Esophagus muscularis mucosa (tissue), 4 donors: ENCODE data around the gene OSBP2. TPM values are rescaled to one million over a fixed set of nuclear protein-coding genes. Genes with fewer than 3 reads are reported as not detected.

ENCODE experiments used
- DNase-seq: peaks from one replicate; pipeline ENCODE4 v3.0.0-alpha.2; 2017; ENCODE audit errors: extremely low spot score
- H3K27ac ChIP-seq, 4 donors: fragments of 200-600 bp; sonication (generic); replicated peaks in 1 of 4; 1 replicate in 3 of 4; 2 replicates in 1 of 4; pipeline ENCODE4 v1.5.1; 2016 to 2019; ENCODE audit warnings: mild to moderate bottlenecking in 1 of 4
- H3K27me3 ChIP-seq, 4 donors: fragments of 200-600 bp; sonication (generic); one replicate each; pipeline versions ENCODE4 v1.5.1 to v1.6.0; 2016 to 2019
- H3K36me3 ChIP-seq, 4 donors: fragments of 200-600 bp; sonication (generic); one replicate each; pipeline ENCODE4 v1.5.1; 2016 to 2019
- H3K4me1 ChIP-seq, 4 donors: fragments of 200-600 bp; sonication (generic); one replicate each; pipeline ENCODE4 v1.5.1; 2016 to 2019
- H3K4me3 ChIP-seq, 4 donors: fragments of 200-600 bp; sonication (generic); 1 replicate in 2 of 4; 2 replicates in 2 of 4; pipeline ENCODE4 v1.5.1; 2016 to 2019; ENCODE audit warnings: mild to moderate bottlenecking in 4 of 4, moderate library complexity in 1 of 4
- H3K9me3 ChIP-seq, 4 donors: fragments of 200-600 bp; sonication (generic); 1 replicate in 3 of 4; 2 replicates in 1 of 4; pipeline ENCODE4 v1.5.1; 2016 to 2019
- EP300 ChIP-seq: sonication (generic); formaldehyde crosslinking; IDR thresholded peaks from one replicate; pipeline ENCODE4 v1.6.1; 2017; ENCODE audit warnings: antibody characterized with exemption
- POLR2A ChIP-seq: fragments of 450-650 bp; IDR thresholded peaks from one replicate; pipeline ENCODE4 v1.6.1; 2017; ENCODE audit warnings: antibody characterized with exemption, moderate library complexity, mild to moderate bottlenecking, low read depth
- POLR2AphosphoS5 ChIP-seq, 2 donors: sonication (generic); formaldehyde crosslinking; IDR thresholded peaks; one replicate each; pipeline ENCODE4 v1.6.1; 2017; ENCODE audit warnings: antibody characterized with exemption in 2 of 2
- WGBS: methylation state at CpG from one replicate; pipeline ENCODE4 v1.1.5; 2018; 5-methylcytosine and 5-hydroxymethylcytosine counted together
- intact Hi-C: fragments of 100-400 bp; cut with DNase I; formaldehyde crosslinking; loops from one replicate; pipeline ENCODE4 v1.15.1; 2023
- total RNA-seq, 4 donors: library from RNA; depleted of rRNA; stranded (reverse); fragments of >200 nt; gene quantifications; one replicate each; pipeline versions ENCODE4 v1.1.0 to v1.2.1, GENCODE V29; 2016
- TF ChIP-seq, protein P1 (sequence below), 3 experiments: fragments of 200-600 bp in 2 of 3; fragments of 450-650 bp in 1 of 3; sonication (generic) in 2 of 3; IDR thresholded peaks; one replicate each; pipeline ENCODE4 v1.5.1; 2017 to 2019; ENCODE audit warnings: antibody characterized with exemption in 3 of 3, mild to moderate bottlenecking in 2 of 3, moderate library complexity in 1 of 3

The OSBP2 gene
- total RNA-seq, 4 donors from 2014 or later, result 0.42 to 4.6 (median 2.9) TPM

DNA sequence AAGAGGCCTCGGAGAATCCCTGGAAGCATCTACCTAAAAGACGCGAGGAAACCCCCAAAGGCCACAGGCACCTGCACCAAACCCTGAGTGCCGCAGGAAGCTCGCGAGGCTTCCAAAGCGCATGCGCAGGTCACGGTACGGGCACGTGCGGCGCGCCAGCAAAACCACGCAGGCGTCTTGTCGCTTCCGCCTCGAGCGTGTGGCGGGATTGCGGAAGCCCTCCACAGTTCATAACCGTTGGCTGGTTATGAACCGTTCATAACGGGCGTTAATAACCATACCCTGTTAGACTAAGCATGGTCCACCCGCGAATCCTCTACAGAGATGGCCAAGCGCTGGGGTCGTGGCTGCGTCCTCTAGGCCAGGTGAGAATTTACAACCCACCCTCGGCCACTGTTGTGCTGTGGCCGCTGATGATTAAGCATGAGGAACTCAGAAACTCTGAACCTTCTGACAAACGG, 227.5 kb downstream of the OSBP2 start:
- WGBS, result 59% methylated on average over 15 of the region's 34 CpGs
- H3K27ac ChIP-seq, result peak overlapping the region; percentile 24 to 43 (median 32)

DNA sequence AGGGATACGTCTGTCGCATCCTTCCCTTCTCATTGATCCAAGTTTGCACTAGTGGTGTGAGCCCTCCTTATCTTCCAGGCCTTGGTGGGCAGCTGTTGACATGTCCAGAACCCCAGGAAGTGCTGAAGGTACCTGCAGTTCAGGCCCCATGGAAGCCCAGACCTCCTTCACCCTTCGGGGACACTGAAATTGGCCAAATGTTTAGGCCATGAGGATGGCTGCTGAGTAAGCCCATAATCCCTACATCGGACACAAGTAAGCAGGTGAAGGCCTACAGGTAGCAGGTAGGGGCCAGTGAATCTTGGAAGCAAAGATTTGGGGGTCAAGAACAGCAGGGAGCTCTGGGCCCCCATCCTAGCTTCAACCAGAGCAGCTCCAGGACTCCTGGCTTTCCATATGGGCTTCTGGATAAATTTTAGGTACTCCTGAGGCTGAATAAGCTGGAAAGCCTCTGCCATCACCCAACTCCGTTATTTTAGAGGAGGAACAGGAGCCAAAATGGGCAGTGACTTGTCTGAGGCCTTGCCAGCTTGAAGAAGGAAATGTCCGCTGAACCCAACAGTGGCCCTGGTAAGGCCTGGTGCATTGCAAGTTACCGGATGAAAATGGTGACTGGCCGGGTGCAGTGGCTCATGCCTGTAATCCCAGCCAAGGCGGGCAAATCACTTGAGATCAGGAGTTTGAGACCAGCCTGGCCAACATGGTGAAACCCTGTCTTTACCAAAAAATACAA, 228.7 kb downstream of the OSBP2 start:
- DNase-seq, result no peak
- Histone ChIP-seq H3K4me3 (no peak overlapping the region), H3K9me3 (no peaks in the 10 kb centered on the region), H3K27me3 (no peaks in the 10 kb centered on the region), H3K27ac (no peak overlapping the region), H3K4me1 (peaks cover 8 to 18% (median 15%) of the 10 kb centered on the region in 4 donors), H3K36me3 (peaks cover 19 to 50% (median 33%) of the 10 kb centered on the region in 4 donors)
- intact Hi-C loops, result no loop called here
- TF ChIP-seq, protein P1, sequence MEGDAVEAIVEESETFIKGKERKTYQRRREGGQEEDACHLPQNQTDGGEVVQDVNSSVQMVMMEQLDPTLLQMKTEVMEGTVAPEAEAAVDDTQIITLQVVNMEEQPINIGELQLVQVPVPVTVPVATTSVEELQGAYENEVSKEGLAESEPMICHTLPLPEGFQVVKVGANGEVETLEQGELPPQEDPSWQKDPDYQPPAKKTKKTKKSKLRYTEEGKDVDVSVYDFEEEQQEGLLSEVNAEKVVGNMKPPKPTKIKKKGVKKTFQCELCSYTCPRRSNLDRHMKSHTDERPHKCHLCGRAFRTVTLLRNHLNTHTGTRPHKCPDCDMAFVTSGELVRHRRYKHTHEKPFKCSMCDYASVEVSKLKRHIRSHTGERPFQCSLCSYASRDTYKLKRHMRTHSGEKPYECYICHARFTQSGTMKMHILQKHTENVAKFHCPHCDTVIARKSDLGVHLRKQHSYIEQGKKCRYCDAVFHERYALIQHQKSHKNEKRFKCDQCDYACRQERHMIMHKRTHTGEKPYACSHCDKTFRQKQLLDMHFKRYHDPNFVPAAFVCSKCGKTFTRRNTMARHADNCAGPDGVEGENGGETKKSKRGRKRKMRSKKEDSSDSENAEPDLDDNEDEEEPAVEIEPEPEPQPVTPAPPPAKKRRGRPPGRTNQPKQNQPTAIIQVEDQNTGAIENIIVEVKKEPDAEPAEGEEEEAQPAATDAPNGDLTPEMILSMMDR (IDR thresholded peaks at IDR 0.05), result no peak
- no peak for TF ChIP-seq POLR2AphosphoS5 (IDR thresholded peaks at IDR 0.05)
- no peak for TF ChIP-seq POLR2A
- no peak for TF ChIP-seq EP300
- WGBS, result 97% methylated on average over 8 of the region's 9 CpGs

More for the DNA sequence above, 227.5 kb downstream of the OSBP2 start:
- no peaks in the 10 kb centered on the region for H3K9me3 ChIP-seq
- H3K4me1 ChIP-seq, result peaks cover 8 to 18% (median 15%) of the 10 kb centered on the region in 4 donors
- no peak for TF ChIP-seq POLR2A
- TF ChIP-seq POLR2AphosphoS5 (IDR thresholded peaks at IDR 0.05), result peak; percentile 54 to 63
- no peak for TF ChIP-seq EP300
- H3K27me3 ChIP-seq, result no peaks in the 10 kb centered on the region
- H3K4me3 ChIP-seq, result peak overlapping the region; percentile 42 to 49 (median 48)
- peaks cover 7 to 39% (median 22%) of the 10 kb centered on the region in 4 donors for H3K36me3 ChIP-seq
- peak; percentile 89 for DNase-seq
- intact Hi-C loops, result no loop called here

DNA sequence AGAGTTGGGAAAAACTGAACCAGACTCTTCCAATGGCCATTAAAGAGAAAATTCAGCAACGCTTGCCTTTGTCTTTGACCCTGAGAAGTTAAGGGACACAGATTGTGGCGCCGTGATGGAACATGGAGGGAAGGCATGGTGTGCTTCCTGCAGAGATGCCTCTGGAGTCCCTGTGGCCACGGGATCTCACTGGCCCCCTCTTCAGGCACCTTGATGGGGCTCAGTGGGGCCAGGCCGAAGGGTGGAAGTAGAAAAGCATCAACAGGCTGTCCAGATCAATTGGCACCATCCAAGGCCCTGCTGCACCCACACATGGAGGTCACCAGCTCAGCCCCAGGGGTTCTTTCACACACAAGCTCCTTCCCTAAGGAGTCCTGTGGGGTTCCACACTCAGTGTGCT, 231.0 kb downstream of the OSBP2 start:
- intact Hi-C loops, result no loop called here
- peaks cover 21 to 74% (median 54%) of the 10 kb centered on the region in 4 donors for H3K36me3 ChIP-seq
- TF ChIP-seq POLR2AphosphoS5 (IDR thresholded peaks at IDR 0.05), result no peak
- TF ChIP-seq POLR2A, result no peak
- TF ChIP-seq EP300, result no peak
- TF ChIP-seq, protein P1 (IDR thresholded peaks at IDR 0.05), result no peak
- WGBS, result 91% methylated on average over 5 of the region's 5 CpGs
- no peak for DNase-seq
- H3K27ac ChIP-seq, result no peak overlapping the region
- peaks cover 8 to 27% (median 16%) of the 10 kb centered on the region in 4 donors for H3K4me1 ChIP-seq
- H3K27me3 ChIP-seq, result no peaks in the 10 kb centered on the region
- H3K4me3 ChIP-seq, result no peak overlapping the region
- no peaks in the 10 kb centered on the region for H3K9me3 ChIP-seq

DNA sequence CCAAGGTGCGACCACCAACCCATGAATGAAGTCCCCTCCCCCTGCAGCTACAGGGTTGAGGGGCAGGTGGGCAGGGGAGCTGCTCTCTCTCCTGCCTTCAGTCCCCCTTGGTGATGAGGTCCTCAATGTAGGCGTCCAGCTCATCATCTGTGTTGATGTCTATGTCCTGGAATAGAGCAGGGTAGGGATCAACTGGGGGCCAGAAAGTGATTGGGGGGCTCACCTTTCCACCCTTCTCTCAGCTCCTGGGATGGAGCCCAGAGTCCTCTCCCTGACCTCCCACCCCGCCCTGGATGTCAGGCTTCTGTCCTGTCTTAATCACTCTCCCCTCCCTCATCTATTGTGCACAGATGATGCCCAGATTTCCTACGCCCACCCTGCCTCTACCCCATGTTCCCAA, 232.0 kb downstream of the OSBP2 start:
- intact Hi-C loops, result no loop called here
- no peak for DNase-seq
- TF ChIP-seq POLR2AphosphoS5 (IDR thresholded peaks at IDR 0.05) (no peak), POLR2A (no peak), EP300 (no peak)
- TF ChIP-seq, protein P1 (IDR thresholded peaks at IDR 0.05), result no peak

DNA sequence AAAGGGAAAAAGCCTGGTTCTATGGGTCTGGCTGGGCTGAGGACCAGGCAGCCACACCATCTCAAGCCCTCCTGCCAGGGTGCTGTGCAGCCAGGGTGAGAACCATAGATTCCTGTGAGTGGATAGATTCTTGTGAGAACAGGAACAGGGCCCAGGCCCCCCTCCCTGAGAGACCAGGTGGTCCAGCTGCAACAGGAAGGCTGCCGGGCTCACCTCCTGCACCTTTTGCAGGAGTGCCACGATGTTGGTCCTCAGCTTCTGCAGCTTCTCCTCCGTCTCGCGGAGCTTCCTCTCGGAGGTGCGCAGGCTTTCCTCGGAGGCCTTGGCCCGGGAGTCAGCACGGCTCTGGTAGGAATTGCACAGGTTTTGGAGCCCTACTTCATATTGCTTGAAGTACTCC, 233.1 kb downstream of the OSBP2 start:
- H3K36me3 ChIP-seq, result peaks cover 43 to 95% (median 76%) of the 10 kb centered on the region in 4 donors
- peaks cover 0 to 11% (median 0%) of the 10 kb centered on the region in 4 donors for H3K4me1 ChIP-seq
- DNase-seq, result no peak
- intact Hi-C loops, result no loop called here
- TF ChIP-seq, protein P1 (IDR thresholded peaks at IDR 0.05), result no peak
- no peak for TF ChIP-seq EP300
- no peak for TF ChIP-seq POLR2AphosphoS5 (IDR thresholded peaks at IDR 0.05)
- no peak for TF ChIP-seq POLR2A
- H3K27ac ChIP-seq, result no peak overlapping the region
- 100% methylated on average over 1 of the region's 10 CpGs for WGBS
- H3K4me3 ChIP-seq, result no peak overlapping the region
- no peaks in the 10 kb centered on the region for H3K9me3 ChIP-seq
- no peaks in the 10 kb centered on the region for H3K27me3 ChIP-seq

More for the DNA sequence above, 232.0 kb downstream of the OSBP2 start:
- H3K36me3 ChIP-seq, result peaks cover 32 to 84% (median 65%) of the 10 kb centered on the region in 4 donors
- H3K9me3 ChIP-seq, result no peaks in the 10 kb centered on the region
- no peaks in the 10 kb centered on the region for H3K27me3 ChIP-seq
- H3K4me3 ChIP-seq, result no peak overlapping the region
- WGBS, result 81% methylated on average over 4 of the region's 4 CpGs
- no peak overlapping the region for H3K27ac ChIP-seq
- H3K4me1 ChIP-seq, result peaks cover 0 to 18% (median 6%) of the 10 kb centered on the region in 4 donors
